ENCODE data around the gene FOXP1. TPM values are rescaled to one million over a fixed set of nuclear protein-coding genes. Genes with fewer than 3 reads are reported as not detected.

FOXP1 gene
- total RNA-seq, 4 donors from 2014 or later, result 13.2 to 46.6 (median 29.2) TPM

GRCh38 chr3:71055257-71056001, 528.1 kb downstream of the FOXP1 start:
- no peak for DNase-seq
- in situ Hi-C loops (cut with MboI; ENCODE audit: low sequenced_read_pairs in 4 of 4) (loop anchor here in 1 of 4 donors (10.0 kb wide), 1 partner anchor 71 kb away; no protein-coding TSS in a partner anchor), intact Hi-C loops (cut with DNase I; ENCODE audit: low total_unique reads) (no loop called here)
- TF ChIP-seq CTCF (IDR thresholded peaks at IDR 0.05 in 4 of 5, conservative IDR thresholded peaks at IDR 0.05 in 1 of 5), result no peak
- peak in 1 of 2 donors; percentile 13 for ATAC-seq
- Histone ChIP-seq H3K4me3 (no peak overlapping the region), H3K27ac (peak overlapping the region; percentile 25 to 90 (median 53)), H3K36me3 (peaks cover 0 to 6% of the 10 kb centered on the region in 2 donors), H3K4me1 (peaks cover 63 to 70% of the 10 kb centered on the region in 2 donors), H3K9me3 (no peaks in the 10 kb centered on the region), H3K27me3 (no peaks in the 10 kb centered on the region)

- ATAC-seq, result no peak
- in situ Hi-C loops (cut with MboI; ENCODE audit: low sequenced_read_pairs in 4 of 4), result loop anchor here in 1 of 4 donors (10.0 kb wide), 1 partner anchor 70 kb away; no protein-coding TSS in a partner anchor
- H3K27ac ChIP-seq, result no peak overlapping the region
- no peak overlapping the region for H3K4me3 ChIP-seq
- TF ChIP-seq CTCF (IDR thresholded peaks at IDR 0.05 in 4 of 5, conservative IDR thresholded peaks at IDR 0.05 in 1 of 5), result no peak
- no peak for TF ChIP-seq POLR2A (IDR thresholded peaks at IDR 0.05)
- no peak for DNase-seq
- intact Hi-C loops (cut with DNase I; ENCODE audit: low total_unique reads), result no loop called here
- H3K9me3 ChIP-seq, result no peaks in the 10 kb centered on the region
- H3K27me3 ChIP-seq, result no peaks in the 10 kb centered on the region
- peaks cover 65 to 68% of the 10 kb centered on the region in 2 donors for H3K4me1 ChIP-seq
- H3K36me3 ChIP-seq, result peaks cover 0 to 6% of the 10 kb centered on the region in 2 donors
Measured at GRCh38 chr3:71054312-71054711, 529.2 kb downstream of the FOXP1 start.

- DNase-seq (no peak), ATAC-seq (no peak)
- intact Hi-C loops (cut with DNase I; ENCODE audit: low total_unique reads), result no loop called here
- in situ Hi-C loops (cut with MboI; ENCODE audit: low sequenced_read_pairs in 4 of 4), result loop anchor here in 1 of 4 donors (10.0 kb wide), 1 partner anchor 69 kb away; no protein-coding TSS in a partner anchor
- Histone ChIP-seq H3K27ac (no peak overlapping the region), H3K4me1 (peaks cover 60 to 61% of the 10 kb centered on the region in 2 donors), H3K9me3 (no peaks in the 10 kb centered on the region), H3K4me3 (no peak overlapping the region), H3K36me3 (peaks cover 0 to 6% of the 10 kb centered on the region in 2 donors), H3K27me3 (no peaks in the 10 kb centered on the region)
- TF ChIP-seq CTCF (IDR thresholded peaks at IDR 0.05 in 4 of 5, conservative IDR thresholded peaks at IDR 0.05 in 1 of 5) (no peak), POLR2A (IDR thresholded peaks at IDR 0.05) (no peak)
Measured at GRCh38 chr3:71053495-71053894, 530.0 kb downstream of the FOXP1 start.

GRCh38 chr3:71052716-71053115, 530.8 kb downstream of the FOXP1 start:
- no peak for TF ChIP-seq CTCF (IDR thresholded peaks at IDR 0.05 in 4 of 5, conservative IDR thresholded peaks at IDR 0.05 in 1 of 5)
- TF ChIP-seq POLR2A (IDR thresholded peaks at IDR 0.05), result no peak
- Histone ChIP-seq H3K36me3 (peaks cover 0 to 6% of the 10 kb centered on the region in 2 donors), H3K27me3 (no peaks in the 10 kb centered on the region), H3K9me3 (no peaks in the 10 kb centered on the region), H3K27ac (peak overlapping the region in 1 of 4 donors; percentile 22), H3K4me1 (peaks cover 54 to 56% of the 10 kb centered on the region in 2 donors), H3K4me3 (no peak overlapping the region)
- ATAC-seq (no peak), DNase-seq (no peak)
- in situ Hi-C loops (cut with MboI; ENCODE audit: low sequenced_read_pairs in 4 of 4), result loop anchor here in 1 of 4 donors (10.0 kb wide), 1 partner anchor 68 kb away; no protein-coding TSS in a partner anchor
- intact Hi-C loops (cut with DNase I; ENCODE audit: low total_unique reads), result no loop called here
